Esophagus squamous epithelium (tissue), 5 donors: Measurements from ENCODE around the gene CRB2. TPM values are rescaled to one million over a fixed set of nuclear protein-coding genes. Genes with fewer than 3 reads are reported as not detected.

Experiments used
- DNase-seq: peaks from one replicate; lab custom pipeline; 2025; lab: John Stamatoyannopoulos, UW
- H3K27ac ChIP-seq, 4 donors: fragments of 200-600 bp; sonication (generic); one replicate each; pipeline ENCODE4 v1.5.1; 2016 to 2019; ENCODE audit warnings: mild to moderate bottlenecking in 1 of 4
- H3K27me3 ChIP-seq, 4 donors: fragments of 200-600 bp; sonication (generic); 1 replicate in 3 of 4; 2 replicates in 1 of 4; pipeline versions ENCODE4 v1.5.1 to v1.6.0; 2017 to 2021; ENCODE audit warnings: antibody characterized with exemption in 1 of 4
- H3K36me3 ChIP-seq, 3 donors: fragments of 200-600 bp; sonication (generic); one replicate each; pipeline ENCODE4 v1.5.1; 2016 to 2019
- H3K4me1 ChIP-seq, 3 donors: fragments of 200-600 bp; sonication (generic); one replicate each; pipeline ENCODE4 v1.5.1; 2017 to 2019
- H3K4me3 ChIP-seq, 4 donors: fragments of 200-600 bp; sonication (generic); 1 replicate in 3 of 4; 2 replicates in 1 of 4; pipeline ENCODE4 v1.5.1; 2016 to 2019; ENCODE audit warnings: mild to moderate bottlenecking in 2 of 4, moderate library complexity in 1 of 4
- H3K9me3 ChIP-seq, 3 donors: fragments of 200-600 bp; sonication (generic); one replicate each; pipeline ENCODE4 v1.5.1; 2016 to 2019
- POLR2A ChIP-seq, 4 donors: fragments of 450-650 bp; IDR thresholded peaks; one replicate each; pipeline ENCODE4 v1.6.1; 2017; ENCODE audit warnings: antibody characterized with exemption in 4 of 4, mild to moderate bottlenecking in 4 of 4, moderate library complexity in 3 of 4
- WGBS, 2 donors: methylation state at CpG; one replicate each; pipeline ENCODE4 v1.1.5; 2018; 5-methylcytosine and 5-hydroxymethylcytosine counted together
- intact Hi-C: fragments of 100-400 bp; cut with DNase I; formaldehyde crosslinking; loops from one replicate; pipeline ENCODE4 v1.15.0; 2022
- total RNA-seq, 4 donors: library from RNA; depleted of rRNA; stranded (reverse); fragments of >200 nt; gene quantifications; one replicate each; pipeline ENCODE4 v1.1.0, GENCODE V29; 2016
- TF ChIP-seq, protein P1 (sequence below), 6 experiments: fragments of 450-650 bp in 4 of 6; fragments of 200-600 bp in 2 of 6; sonication (generic) in 2 of 6; IDR thresholded peaks; one replicate each; pipeline ENCODE4 v1.5.1; 2016 to 2019; ENCODE audit warnings: antibody characterized with exemption in 6 of 6, mild to moderate bottlenecking in 4 of 6, moderate library complexity in 4 of 6
- donor health status: DM: yes; HTN: yes; CAD: no.

The CRB2 gene
- total RNA-seq, 4 donors from 2014 or later: not detected

GRCh38 chr9:123369296-123369695 is 13.3 kb downstream of the CRB2 start:
- Histone ChIP-seq H3K9me3 (no peaks in the 10 kb centered on the region), H3K27me3 (peaks cover 7 to 87% (median 11%) of the 10 kb centered on the region in 4 donors), H3K4me1 (peaks cover 0 to 16% (median 11%) of the 10 kb centered on the region in 3 donors), H3K36me3 (no peaks in the 10 kb centered on the region), H3K27ac (no peak overlapping the region), H3K4me3 (no peak overlapping the region)
- no peak for DNase-seq
- WGBS, 2 donors: 53 to 69% methylated on average over 3 of the region's 3 CpGs
- intact Hi-C loops: no loop called here
- TF ChIP-seq POLR2A (IDR thresholded peaks at IDR 0.05): no peak
- TF ChIP-seq, protein P1, sequence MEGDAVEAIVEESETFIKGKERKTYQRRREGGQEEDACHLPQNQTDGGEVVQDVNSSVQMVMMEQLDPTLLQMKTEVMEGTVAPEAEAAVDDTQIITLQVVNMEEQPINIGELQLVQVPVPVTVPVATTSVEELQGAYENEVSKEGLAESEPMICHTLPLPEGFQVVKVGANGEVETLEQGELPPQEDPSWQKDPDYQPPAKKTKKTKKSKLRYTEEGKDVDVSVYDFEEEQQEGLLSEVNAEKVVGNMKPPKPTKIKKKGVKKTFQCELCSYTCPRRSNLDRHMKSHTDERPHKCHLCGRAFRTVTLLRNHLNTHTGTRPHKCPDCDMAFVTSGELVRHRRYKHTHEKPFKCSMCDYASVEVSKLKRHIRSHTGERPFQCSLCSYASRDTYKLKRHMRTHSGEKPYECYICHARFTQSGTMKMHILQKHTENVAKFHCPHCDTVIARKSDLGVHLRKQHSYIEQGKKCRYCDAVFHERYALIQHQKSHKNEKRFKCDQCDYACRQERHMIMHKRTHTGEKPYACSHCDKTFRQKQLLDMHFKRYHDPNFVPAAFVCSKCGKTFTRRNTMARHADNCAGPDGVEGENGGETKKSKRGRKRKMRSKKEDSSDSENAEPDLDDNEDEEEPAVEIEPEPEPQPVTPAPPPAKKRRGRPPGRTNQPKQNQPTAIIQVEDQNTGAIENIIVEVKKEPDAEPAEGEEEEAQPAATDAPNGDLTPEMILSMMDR (IDR thresholded peaks at IDR 0.05): no peak

DNA sequence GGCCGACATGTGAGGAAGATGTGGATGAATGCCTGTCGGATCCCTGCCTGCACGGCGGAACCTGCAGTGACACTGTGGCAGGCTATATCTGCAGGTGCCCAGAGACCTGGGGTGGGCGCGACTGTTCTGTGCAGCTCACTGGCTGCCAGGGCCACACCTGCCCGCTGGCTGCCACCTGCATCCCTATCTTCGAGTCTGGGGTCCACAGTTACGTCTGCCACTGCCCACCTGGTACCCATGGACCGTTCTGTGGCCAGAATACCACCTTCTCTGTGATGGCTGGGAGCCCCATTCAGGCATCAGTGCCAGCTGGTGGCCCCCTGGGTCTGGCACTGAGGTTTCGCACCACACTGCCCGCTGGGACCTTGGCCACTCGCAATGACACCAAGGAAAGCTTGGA is 14.1 kb downstream of the CRB2 start:
- 60% methylated on average over 1 of the region's 13 CpGs; no CpG with 5 or more reads in 1 of the 2 donors for WGBS, 2 donors
- intact Hi-C loops: no loop called here

DNA sequence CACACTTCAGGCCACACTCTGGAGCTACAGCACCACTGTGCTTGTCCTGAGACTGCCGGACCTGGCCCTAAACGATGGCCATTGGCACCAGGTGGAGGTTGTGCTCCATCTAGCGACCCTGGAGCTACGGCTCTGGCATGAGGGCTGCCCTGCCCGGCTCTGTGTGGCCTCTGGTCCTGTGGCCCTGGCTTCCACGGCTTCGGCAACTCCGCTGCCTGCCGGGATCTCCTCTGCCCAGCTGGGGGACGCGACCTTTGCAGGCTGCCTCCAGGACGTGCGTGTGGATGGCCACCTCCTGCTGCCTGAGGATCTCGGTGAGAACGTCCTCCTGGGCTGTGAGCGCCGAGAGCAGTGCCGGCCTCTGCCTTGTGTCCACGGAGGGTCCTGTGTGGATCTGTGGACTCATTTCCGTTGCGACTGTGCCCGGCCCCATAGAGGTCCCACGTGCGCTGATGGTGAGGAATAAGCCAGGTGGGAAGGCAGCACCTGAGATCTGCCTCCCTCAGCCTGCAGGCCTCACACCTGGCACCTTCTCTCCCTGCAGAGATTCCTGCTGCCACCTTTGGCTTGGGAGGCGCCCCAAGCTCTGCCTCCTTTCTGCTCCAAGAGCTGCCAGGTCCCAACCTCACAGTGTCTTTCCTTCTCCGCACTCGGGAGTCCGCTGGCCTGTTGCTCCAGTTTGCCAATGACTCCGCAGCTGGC is 14.7 kb downstream of the CRB2 start:
- TF ChIP-seq POLR2A (IDR thresholded peaks at IDR 0.05): no peak
- H3K4me1 ChIP-seq: peaks cover 3 to 22% (median 11%) of the 10 kb centered on the region in 3 donors
- intact Hi-C loops: no loop called here
- no peak for DNase-seq
- H3K27ac ChIP-seq: no peak overlapping the region
- no peaks in the 10 kb centered on the region for H3K9me3 ChIP-seq
- peaks cover 10 to 98% (median 13%) of the 10 kb centered on the region in 4 donors for H3K27me3 ChIP-seq
- no peaks in the 10 kb centered on the region for H3K36me3 ChIP-seq
- no peak overlapping the region for H3K4me3 ChIP-seq
- 90% methylated on average over 5 of the region's 29 CpGs; no CpG with 5 or more reads in 1 of the 2 donors for WGBS, 2 donors

More for the DNA sequence above, 14.1 kb downstream of the CRB2 start:
- Histone ChIP-seq H3K27ac (no peak overlapping the region), H3K4me1 (peaks cover 0 to 17% (median 11%) of the 10 kb centered on the region in 3 donors), H3K27me3 (peaks cover 10 to 95% (median 13%) of the 10 kb centered on the region in 4 donors), H3K36me3 (no peaks in the 10 kb centered on the region), H3K9me3 (no peaks in the 10 kb centered on the region), H3K4me3 (no peak overlapping the region)
- no peak for DNase-seq
- TF ChIP-seq, protein P1 (IDR thresholded peaks at IDR 0.05): no peak
- TF ChIP-seq POLR2A (IDR thresholded peaks at IDR 0.05): no peak

DNA sequence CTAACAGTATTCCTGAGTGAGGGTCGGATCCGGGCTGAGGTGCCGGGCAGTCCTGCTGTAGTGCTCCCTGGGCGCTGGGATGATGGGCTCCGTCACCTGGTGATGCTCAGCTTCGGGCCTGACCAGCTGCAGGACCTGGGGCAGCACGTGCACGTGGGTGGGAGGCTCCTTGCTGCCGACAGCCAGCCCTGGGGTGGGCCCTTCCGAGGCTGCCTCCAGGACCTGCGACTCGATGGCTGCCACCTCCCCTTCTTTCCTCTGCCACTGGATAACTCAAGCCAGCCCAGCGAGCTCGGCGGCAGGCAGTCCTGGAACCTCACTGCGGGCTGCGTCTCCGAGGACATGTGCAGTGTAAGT is 15.2 kb downstream of the CRB2 start:
- Histone ChIP-seq H3K4me1 (peaks cover 4 to 27% (median 11%) of the 10 kb centered on the region in 3 donors), H3K9me3 (no peaks in the 10 kb centered on the region), H3K27ac (no peak overlapping the region), H3K36me3 (no peaks in the 10 kb centered on the region), H3K27me3 (peaks cover 10 to 98% (median 13%) of the 10 kb centered on the region in 4 donors), H3K4me3 (no peak overlapping the region)
- 82% methylated on average over 8 of the region's 18 CpGs; no CpG with 5 or more reads in 1 of the 2 donors for WGBS, 2 donors
- intact Hi-C loops: no loop called here
- TF ChIP-seq, protein P1 (IDR thresholded peaks at IDR 0.05): no peak
- TF ChIP-seq POLR2A (IDR thresholded peaks at IDR 0.05): no peak
- DNase-seq: no peak

GRCh38 chr9:123371805-123372590 is 16.0 kb downstream of the CRB2 start:
- Histone ChIP-seq H3K27ac (no peak overlapping the region), H3K4me1 (peaks cover 4 to 29% (median 11%) of the 10 kb centered on the region in 3 donors), H3K36me3 (no peaks in the 10 kb centered on the region), H3K9me3 (no peaks in the 10 kb centered on the region), H3K4me3 (no peak overlapping the region), H3K27me3 (peaks cover 10 to 98% (median 13%) of the 10 kb centered on the region in 4 donors)
- DNase-seq: no peak
- no peak for TF ChIP-seq POLR2A (IDR thresholded peaks at IDR 0.05)
- TF ChIP-seq, protein P1 (IDR thresholded peaks at IDR 0.05): no peak
- intact Hi-C loops: no loop called here
- WGBS, 2 donors: 71 to 74% methylated on average over 5 to 11 of the region's 14 CpGs
